HG02981 (cell line): Measurements from ENCODE around the gene IDS.
"Not testable (repeated sequence)": the region's sequence is repeated elsewhere in the genome, so short reads cannot be mapped to it uniquely, and the experiment has no call there.

Experiments
- ATAC-seq: cut with Tn5 transposase; IDR thresholded peaks from one replicate; pipeline ENCODE4 v1.9.1; 2021; ENCODE audit warnings: mild to moderate bottlenecking, moderate library complexity; ENCODE audit not compliant: unreplicated experiment

The IDS gene

DNA sequence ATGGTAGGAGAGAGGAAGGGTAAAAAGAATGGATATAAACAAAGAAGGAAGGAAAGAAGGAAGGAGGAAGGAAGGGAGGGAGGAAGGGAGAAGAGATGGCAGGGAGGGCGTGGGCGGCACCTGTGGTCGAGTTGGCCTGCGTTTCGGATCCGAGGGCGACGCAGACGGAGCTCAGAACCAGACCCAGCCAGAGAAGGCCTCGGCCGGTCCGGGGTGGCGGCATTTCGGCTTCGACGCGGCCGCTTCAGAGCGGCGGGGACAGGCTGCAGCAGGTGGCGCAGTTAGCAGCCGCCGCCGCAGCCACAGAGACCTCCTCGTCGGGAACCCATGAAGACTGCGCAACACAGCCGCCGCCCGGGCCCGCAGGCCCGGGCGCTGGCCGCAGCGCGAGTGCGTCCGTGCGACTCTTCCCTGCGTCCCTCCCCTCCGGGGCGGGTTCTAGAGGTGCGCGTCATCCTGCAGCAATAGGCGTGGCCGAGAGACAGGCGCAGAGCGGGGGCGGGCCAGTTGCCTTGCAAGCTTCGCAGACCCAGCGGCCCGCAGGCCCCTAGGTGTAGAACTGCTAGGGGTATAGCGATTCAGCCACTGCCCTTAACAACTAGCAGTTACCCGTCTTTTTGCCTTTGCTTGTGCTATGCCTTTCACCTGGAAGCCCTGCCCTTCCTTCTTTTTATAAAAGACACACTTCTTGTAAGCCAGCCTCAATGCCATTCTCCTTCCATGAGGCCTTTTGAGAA, at the start of gene IDS:
Gene IDS, minus strand, starts transcription at position 392 of the 737 bp plus-strand sequence. Its CDS starts 169 bp downstream, at position 223.
- ATAC-seq = peak; percentile 65

- not testable (repeated sequence) for ATAC-seq
These were observed 46.8 kb upstream of the IDS start for GRCh38 chrX:149551939-149552248.

DNA sequence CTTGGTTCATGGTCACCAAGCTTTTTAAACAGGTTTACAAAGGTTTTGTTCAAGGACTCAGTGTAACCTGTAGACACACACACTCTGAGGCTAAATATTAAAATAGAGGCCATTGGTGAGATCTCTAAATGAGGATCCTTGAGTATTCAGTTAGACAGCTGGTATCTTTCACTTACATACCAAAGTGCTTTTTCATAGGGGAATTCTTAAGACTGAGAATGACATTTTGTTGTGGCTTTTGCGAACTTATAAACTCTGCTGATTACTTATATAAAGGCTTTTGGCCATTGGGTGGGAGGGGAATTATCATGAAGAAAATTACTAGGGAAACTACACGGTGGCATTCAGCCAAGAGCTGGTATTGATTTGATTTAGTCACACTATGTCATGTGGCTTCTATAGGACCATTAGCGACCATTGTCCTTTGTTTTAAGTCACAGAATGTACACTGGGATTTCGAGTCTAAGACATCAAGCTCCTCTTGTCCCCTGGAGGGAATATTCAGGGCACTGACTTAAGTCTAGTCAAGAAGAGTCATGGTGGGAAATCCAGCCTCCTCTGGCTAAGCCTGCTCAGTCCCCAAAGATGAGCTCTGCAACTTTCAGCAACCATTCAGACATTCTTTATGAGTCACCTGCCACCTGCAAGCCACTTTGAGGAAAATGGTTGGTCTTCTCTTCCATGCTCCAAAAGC, 46.3 kb upstream of the IDS start:
- ATAC-seq = not testable (repeated sequence)

GRCh38 chrX:149550454-149550853, 45.3 kb upstream of the IDS start:
- ATAC-seq = not testable (repeated sequence)

- not testable (repeated sequence) for ATAC-seq
These were observed 44.6 kb upstream of the IDS start, which contains the start of gene HSFX3 for GRCh38 chrX:149549701-149550100. Gene HSFX3, minus strand, starts transcription at chrX:149549924. Its CDS starts 72 bp downstream, at chrX:149549852.

- not testable (repeated sequence) for ATAC-seq
These were observed 42.7 kb upstream of the IDS start for GRCh38 chrX:149547782-149548181.

- not testable (repeated sequence) for ATAC-seq
These were observed 41.9 kb upstream of the IDS start for GRCh38 chrX:149546962-149547361.

DNA sequence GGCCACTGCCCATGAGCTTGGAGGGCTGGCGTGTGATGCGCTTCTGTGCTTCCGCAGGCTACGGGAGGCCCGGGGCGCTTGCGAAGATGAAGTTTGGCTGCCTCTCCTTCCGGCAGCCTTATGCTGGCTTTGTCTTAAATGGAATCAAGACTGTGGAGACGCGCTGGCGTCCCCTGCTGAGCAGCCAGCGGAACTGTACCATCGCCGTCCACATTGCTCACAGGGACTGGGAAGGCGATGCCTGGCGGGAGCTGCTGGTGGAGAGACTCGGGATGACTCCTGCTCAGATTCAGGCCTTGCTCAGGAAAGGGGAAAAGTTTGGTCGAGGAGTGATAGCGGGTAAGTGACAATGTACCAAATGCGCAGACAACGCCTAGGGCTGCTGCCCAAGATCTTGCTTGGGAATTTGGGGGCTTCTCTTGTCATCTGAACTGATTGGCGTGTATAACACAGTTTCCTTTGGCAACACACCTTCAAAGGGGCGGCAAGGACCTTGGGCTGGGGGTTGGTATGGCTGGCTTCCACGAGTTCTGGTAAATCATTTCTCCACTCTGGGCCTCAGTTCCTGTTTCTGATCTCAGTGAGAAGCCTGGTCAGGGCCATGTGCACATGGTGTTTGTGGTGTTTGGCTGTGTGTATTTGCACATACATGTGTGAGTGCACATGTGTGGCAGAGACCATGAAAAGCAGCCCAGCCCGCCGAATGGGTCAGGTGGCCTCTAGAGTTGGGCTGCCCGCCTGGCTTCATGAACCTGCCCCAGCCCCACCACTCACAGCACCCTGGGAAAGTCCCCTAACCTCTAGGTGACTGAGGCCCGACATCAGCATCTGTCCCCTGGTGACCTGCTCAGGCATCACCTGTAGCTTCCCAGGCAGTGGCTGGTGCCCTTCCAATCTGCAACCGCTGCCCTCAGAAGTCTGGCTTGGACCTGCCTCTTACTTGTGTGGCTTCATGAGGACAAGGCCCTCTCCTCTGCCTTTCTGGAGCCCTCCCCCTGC, 40.7 kb upstream of the IDS start:
- ATAC-seq = peak; percentile 69

DNA sequence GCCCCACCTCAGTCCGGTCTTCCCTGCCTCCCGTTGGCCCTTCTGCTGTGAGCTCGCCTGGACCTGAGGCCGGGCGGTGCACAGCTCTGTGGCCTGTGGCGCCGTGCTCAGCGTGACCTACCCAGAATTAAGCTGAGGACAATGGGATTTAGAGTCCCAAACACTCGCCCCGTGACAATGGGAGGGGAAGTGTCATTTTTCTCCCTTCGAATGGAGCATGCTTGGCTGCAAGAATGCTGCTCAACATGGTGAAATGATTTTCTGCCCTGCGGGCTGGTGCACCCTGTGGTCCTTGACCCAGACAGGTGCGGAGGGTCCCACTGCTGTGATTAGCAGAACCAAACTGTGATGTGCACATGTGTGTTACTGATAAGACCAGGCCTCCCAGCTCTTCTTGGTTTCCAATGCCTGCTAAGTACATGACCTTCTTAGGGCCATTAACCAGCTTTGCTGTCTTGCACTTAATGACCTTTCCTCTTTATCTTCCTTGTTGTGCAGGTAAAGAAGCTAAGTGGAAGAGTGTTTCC, 36.5 kb upstream of the IDS start:
- no peak for ATAC-seq

DNA sequence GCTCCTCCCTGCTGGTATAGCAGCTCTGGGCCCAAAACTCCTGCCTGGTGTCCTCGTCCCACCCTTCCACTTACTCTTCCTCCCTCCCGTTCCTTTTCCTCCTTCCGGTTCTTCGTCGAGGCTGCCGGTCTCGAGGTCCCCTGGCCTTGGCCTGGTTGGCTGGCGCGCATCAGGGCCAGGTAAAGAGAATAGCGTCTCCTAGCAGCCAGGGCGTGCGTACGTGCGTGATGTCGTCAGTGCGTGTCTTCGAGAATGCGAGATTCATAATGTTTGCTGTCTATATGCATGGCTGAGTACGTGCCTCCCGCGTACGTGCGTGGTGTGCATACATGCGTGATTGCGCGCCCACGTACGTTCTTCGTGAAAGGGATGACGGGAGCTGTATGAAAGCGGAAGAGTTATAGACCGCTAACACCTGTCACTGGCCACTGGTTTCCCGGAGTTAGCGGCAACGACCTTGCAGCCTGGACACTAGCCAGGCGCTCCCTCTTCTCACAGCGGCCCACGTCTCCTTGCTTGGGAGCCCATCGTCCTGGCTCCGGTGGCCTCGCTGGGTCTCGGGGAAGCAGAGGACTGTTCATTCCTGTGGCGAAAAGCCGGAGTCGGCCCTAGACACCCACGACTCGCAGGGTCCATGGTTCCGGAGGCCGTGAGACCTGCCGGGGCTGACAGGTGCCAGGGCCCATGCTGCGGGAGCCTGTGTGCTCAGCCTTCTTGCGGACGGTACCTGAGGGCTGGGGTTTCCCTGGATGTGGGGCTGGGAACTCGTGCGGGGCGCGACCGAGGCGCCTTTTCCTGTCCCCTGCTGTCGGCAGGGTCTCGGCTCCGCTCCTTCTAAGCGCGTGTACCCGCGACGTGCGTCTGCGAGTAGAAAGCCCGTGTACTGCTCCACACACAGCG, 35.8 kb upstream of the IDS start, which contains the start of gene EOLA1:
Gene EOLA1, plus strand, starts transcription at position 392 of the 900 bp plus-strand sequence. CDS start 4,619 bp downstream, outside the sequence.
- peak; percentile 66 for ATAC-seq

DNA sequence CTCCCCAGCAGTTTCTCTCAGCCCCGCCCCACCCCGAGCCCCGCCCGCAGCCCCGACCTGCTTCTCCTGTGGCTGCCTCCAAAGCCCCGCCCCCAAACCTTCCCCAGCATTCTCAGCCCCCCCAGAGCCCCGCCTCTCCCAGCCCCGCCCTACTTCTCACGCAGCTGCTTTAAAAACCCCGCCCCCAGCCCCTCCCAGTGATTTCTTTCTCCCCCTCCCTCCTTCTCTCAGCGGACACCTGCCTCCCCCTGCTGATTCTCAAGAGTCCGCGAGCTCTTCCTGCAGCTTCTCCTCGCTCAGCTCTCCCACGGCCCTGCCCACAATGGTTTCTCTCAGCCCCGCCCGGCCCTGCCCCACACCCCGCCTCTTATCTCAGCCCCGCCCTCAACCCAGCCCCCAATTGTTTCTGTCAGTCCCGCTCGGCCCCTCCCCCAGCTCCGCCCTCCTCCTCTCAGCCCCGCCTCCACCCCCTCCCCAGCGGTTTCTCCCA, 35.1 kb upstream of the IDS start:
- ATAC-seq = peak; percentile 24

DNA sequence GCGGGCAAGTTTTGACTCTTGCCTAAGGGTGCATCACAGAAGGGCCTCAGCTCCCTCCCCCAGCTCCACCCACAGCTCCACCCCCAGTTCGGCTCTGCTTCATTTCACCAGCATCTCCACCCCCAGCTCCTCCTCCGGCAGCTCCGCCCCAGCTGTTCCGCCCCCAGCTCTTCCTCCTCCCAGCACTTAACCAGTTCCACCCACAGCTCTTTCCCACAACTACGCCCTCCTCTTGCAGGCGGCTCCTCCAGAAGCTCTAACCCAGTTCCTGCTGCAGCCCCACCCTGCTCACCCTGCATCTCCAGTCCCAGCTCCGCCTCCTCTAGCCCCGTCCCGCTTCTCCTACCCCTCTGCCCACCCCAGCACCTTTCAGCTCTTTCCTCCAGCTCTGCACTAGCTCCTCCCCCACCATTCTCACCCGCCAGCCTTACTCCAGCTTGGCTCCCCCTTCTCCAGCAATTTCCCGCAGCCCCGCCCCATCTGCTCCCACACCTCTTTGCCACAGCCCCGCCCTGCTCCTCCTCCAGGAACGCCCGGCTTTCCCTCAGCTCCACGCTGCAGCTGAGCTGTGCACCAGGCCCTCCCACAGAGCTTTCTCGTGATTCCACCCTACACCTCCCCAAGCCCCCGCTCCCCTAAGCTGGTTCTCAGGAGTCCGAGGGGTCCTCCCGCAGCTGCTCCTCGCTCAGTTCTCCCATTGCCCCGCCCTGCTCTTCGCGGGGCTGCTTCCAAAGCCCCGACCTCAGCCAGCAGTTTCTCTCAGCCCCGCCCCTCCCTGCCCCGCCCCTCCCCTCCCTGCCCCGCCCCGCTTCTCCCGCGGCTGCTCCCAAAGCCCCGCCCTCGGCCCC, 34.4 kb upstream of the IDS start:
- peak; percentile 43 for ATAC-seq

DNA sequence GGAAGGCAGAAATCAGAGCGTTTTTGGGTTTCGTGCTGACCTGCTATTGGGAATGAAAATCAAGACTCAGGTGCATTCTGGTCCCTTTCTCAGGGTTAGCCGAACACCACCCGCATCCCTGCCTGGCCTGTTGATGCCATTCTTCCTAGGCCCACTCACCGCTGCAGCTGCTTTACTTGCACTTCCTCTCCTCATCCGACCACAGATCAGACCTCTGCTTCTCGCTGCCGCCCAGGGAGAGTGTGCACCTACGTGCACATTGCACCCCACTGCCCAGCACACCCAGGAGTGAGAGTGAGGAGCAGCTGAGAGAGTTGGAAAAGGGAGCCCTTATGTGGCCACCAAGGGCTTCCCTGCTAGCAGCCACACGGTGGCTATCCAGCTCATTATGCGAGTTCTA, 32.4 kb upstream of the IDS start:
- ATAC-seq = not testable (repeated sequence)

- ATAC-seq = not testable (repeated sequence)
These were observed 30.0 kb upstream of the IDS start for GRCh38 chrX:149534926-149535602.

DNA sequence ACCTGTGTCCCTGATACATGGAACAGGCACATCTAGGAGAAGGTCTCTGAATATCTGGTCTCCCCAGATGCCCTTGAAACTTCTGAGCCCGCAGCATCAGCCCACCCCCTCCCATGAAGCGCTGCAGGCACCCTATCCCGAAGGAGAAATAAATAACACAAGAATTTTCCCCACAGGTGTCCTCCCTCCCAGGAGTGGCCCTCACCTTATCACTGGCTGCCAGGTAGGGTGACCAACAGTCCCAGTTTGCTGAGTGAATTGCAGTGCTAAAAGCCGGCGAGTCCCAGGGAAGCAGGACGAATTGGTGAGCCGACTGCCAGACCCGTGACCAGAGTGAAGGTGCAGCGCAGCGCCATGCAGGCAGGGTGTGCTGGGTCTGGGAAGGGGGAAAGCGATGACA, 28.9 kb upstream of the IDS start:
- not testable (repeated sequence) for ATAC-seq

GRCh38 chrX:149532868-149533267, 27.8 kb upstream of the IDS start:
- not testable (repeated sequence) for ATAC-seq

DNA sequence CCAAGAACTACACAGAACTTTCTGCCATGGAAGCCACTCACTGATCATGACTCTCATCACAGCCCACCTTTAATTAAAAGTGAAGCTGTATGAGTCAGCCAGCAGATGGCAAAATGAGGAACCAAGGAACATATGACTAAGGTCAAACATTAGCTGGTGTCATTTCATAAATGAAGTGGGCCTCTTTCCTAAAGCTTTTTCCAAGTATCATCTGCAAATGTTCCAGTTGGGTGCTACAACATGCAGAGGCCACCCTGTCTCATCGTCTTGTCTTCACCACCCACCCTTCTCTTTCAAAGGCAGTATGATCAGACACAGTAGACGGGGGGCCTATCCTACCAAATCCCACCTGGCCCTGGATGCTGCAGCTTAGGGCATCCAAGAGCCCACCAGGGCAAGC, 26.5 kb upstream of the IDS start:
- ATAC-seq = peak; percentile 82

DNA sequence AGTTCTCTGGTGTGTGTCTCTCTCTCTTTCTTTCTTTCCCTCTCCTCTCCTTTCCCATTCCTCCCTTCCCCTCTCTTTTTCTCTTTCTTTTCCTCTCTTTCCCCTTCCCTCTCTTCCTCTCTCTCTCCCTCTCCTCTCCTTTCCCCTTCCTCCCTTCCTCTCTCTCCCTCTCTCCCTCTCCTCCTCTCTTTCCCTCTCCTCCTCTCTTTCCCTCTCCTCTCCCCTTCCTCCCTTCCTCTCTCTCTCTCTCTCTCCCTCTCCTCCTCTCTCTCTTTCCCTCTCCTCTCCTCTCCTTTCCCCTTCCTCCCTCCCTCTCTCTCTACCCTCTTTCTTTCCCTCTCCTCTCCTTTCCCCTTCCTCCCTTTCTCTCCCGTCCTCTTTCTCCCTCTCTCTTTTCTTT, 23.3 kb upstream of the IDS start:
- ATAC-seq = no peak
